ENCODE data around the gene DEXI.

The DEXI gene

DNA sequence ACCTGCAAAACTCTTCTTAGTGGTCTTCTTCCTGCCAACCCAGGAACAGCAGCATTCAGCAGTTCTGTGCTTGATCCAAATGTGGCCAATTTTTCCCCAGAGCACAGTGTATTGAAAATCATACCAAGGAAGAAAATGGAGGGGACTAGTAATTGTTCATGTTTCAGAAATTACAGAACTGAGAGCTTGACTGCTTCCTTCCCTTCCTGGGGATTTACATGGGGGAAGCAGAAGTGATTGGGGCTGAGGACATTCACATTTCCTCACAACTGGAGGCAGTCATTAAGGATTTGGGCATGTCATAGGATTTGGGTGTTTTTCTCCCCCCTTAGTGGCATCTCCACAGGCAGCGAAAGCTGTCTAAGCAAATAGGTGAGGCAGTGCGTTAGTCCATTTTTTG, 45.5 kb downstream of the DEXI start:
- TF ChIP-seq, protein P1, sequence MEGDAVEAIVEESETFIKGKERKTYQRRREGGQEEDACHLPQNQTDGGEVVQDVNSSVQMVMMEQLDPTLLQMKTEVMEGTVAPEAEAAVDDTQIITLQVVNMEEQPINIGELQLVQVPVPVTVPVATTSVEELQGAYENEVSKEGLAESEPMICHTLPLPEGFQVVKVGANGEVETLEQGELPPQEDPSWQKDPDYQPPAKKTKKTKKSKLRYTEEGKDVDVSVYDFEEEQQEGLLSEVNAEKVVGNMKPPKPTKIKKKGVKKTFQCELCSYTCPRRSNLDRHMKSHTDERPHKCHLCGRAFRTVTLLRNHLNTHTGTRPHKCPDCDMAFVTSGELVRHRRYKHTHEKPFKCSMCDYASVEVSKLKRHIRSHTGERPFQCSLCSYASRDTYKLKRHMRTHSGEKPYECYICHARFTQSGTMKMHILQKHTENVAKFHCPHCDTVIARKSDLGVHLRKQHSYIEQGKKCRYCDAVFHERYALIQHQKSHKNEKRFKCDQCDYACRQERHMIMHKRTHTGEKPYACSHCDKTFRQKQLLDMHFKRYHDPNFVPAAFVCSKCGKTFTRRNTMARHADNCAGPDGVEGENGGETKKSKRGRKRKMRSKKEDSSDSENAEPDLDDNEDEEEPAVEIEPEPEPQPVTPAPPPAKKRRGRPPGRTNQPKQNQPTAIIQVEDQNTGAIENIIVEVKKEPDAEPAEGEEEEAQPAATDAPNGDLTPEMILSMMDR (IDR thresholded peaks at IDR 0.05; ENCODE audit: low read depth, low read length, missing control alignments): no peak
- H3K4me3 ChIP-seq (replicated peaks; ENCODE audit: low read depth, low read length): no peak overlapping the region
- DNase-seq (ENCODE audit: extremely low read depth, low read depth): no peak

DNA sequence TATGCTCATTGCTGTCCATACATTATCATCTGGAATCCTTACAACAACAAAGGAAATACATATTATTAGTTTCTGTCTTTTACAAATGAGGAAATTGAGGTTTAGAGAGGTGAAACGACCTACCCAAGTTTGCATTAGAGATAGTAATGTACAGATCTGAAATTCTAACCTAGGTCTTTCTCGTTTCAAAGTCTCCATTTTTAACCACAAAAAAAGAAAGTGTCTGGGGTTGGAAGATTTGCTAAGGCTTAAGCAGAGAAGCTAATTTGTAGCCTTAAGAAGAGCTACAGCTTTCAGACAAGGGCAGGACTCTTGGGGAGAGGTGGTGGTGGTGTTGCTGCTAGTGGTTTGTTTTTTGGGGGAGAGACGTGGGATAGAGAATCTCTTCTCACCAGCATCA, 46.1 kb downstream of the DEXI start:
- TF ChIP-seq, protein P1 (IDR thresholded peaks at IDR 0.05; ENCODE audit: low read depth, low read length, missing control alignments): no peak
- no peak overlapping the region for H3K4me3 ChIP-seq (replicated peaks; ENCODE audit: low read depth, low read length)

GRCh38 chr16:10895053-10895946, 47.0 kb downstream of the DEXI start:
- TF ChIP-seq, protein P1 (IDR thresholded peaks at IDR 0.05; ENCODE audit: low read depth, low read length, missing control alignments): no peak
- H3K4me3 ChIP-seq (replicated peaks; ENCODE audit: low read depth, low read length): no peak overlapping the region
- DNase-seq (ENCODE audit: extremely low read depth, low read depth): no peak

More for the DNA sequence above, 46.1 kb downstream of the DEXI start:
- DNase-seq (ENCODE audit: extremely low read depth, low read depth): no peak

GRCh38 chr16:10892782-10893318, 49.4 kb downstream of the DEXI start:
- H3K4me3 ChIP-seq (replicated peaks; ENCODE audit: low read depth, low read length): no peak overlapping the region
- TF ChIP-seq, protein P1 (IDR thresholded peaks at IDR 0.05; ENCODE audit: low read depth, low read length, missing control alignments): no peak
- DNase-seq (ENCODE audit: extremely low read depth, low read depth): no peak

- no peak overlapping the region for H3K4me3 ChIP-seq (replicated peaks; ENCODE audit: low read depth, low read length)
- DNase-seq (ENCODE audit: extremely low read depth, low read depth): no peak
- TF ChIP-seq, protein P1 (IDR thresholded peaks at IDR 0.05; ENCODE audit: low read depth, low read length, missing control alignments): no peak
These were observed 52.4 kb downstream of the DEXI start for GRCh38 chr16:10889855-10890254.

- TF ChIP-seq, protein P1 (IDR thresholded peaks at IDR 0.05; ENCODE audit: low read depth, low read length, missing control alignments): no peak
- no peak overlapping the region for H3K4me3 ChIP-seq (replicated peaks; ENCODE audit: low read depth, low read length)
- DNase-seq (ENCODE audit: extremely low read depth, low read depth): no peak
These were observed 53.8 kb downstream of the DEXI start for GRCh38 chr16:10888320-10888937.
